Measurements from ENCODE around the gene GUCY1A1.

DNA sequence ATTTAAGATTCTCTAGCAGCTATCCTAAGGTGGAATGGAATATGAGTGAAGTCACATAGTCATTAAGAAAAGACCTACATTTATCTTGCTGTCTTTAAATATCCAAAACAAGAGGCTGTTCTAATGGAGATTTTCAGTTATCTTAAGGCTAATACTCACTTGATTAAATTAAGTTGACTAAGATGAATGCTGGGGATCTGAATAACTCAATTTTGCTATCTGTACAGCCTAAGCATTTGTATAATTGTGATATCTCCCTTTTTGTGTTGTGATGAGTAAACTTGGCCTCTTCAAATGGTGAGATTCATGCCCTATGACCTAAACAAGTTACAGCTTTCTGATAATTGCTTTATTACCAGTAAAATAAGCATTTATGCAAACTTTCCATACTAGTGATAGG is 13.6 kb upstream of the GUCY1A1 start:
- TF ChIP-seq, protein P1, sequence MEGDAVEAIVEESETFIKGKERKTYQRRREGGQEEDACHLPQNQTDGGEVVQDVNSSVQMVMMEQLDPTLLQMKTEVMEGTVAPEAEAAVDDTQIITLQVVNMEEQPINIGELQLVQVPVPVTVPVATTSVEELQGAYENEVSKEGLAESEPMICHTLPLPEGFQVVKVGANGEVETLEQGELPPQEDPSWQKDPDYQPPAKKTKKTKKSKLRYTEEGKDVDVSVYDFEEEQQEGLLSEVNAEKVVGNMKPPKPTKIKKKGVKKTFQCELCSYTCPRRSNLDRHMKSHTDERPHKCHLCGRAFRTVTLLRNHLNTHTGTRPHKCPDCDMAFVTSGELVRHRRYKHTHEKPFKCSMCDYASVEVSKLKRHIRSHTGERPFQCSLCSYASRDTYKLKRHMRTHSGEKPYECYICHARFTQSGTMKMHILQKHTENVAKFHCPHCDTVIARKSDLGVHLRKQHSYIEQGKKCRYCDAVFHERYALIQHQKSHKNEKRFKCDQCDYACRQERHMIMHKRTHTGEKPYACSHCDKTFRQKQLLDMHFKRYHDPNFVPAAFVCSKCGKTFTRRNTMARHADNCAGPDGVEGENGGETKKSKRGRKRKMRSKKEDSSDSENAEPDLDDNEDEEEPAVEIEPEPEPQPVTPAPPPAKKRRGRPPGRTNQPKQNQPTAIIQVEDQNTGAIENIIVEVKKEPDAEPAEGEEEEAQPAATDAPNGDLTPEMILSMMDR (IDR thresholded peaks at IDR 0.05): no peak
- TF ChIP-seq POLR2A (IDR thresholded peaks at IDR 0.05): no peak
